HG03565 (cell line): ENCODE data around the gene CKLF.
A peak's percentile ranks its signal among the peaks of the same experiment; 100 is the strongest.
"Not testable (repeated sequence)": the region's sequence is repeated elsewhere in the genome, so short reads cannot be mapped to it uniquely, and the experiment has no call there.

Source experiments
- ATAC-seq: cut with Tn5 transposase; IDR thresholded peaks from one replicate; pipeline ENCODE4 v1.9.1; 2021; ENCODE audit warnings: mild to moderate bottlenecking, moderate library complexity; ENCODE audit not compliant: unreplicated experiment

Gene CKLF

GRCh38 chr16:66566051-66566901 is 13.9 kb downstream of the CKLF start, which contains the start of gene CMTM1:
Gene CMTM1, plus strand, starts transcription at chr16:66566439. Its CDS starts 75 bp downstream, at chr16:66566514.
- ATAC-seq, result no peak

DNA sequence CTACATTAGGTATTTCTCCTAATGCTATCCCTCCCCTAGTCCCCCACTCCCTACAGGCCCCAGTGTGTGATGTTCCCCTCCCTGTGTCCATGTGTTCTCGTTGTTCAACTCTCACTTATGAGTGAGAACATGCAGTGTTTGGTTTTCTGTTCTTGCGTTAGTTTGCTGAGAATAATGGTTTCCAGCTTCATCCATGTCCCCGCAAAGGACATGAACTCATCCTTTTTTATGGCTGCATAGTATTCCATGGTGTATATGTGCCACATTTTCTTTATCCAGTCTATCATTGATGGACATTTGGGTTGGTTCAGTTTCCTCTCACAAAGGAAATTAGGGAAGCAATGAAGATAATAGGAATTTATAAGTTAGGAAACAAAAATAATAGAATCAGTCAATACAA is 14.9 kb downstream of the CKLF start:
- ATAC-seq, result not testable (repeated sequence)

DNA sequence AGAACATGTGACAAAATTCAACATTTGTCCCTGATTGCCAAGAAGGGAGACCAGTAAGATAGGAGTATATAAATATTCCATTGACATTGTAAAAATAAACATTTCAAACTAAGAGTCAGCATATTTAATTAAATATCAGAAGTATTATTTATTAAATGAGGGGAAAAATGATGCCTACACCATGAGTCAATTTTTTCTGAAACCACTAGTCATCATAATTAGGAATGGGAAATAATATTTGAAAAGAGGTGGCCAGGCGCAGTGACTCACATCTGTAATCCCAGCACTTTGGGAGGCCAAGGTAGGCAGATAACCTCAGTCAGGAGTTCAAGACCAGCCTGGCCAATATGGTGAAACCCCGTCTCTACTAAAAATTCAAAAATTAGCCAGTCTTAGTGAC is 16.0 kb downstream of the CKLF start:
- ATAC-seq, result no peak

GRCh38 chr16:66569131-66569530 is 16.8 kb downstream of the CKLF start:
- no peak for ATAC-seq

- ATAC-seq, result no peak
Observed at GRCh38 chr16:66569827-66570405, 17.5 kb downstream of the CKLF start.

- ATAC-seq, result no peak
Observed at GRCh38 chr16:66572356-66572755, 20.0 kb downstream of the CKLF start.

GRCh38 chr16:66574081-66574480 is 21.7 kb downstream of the CKLF start:
- no peak for ATAC-seq

DNA sequence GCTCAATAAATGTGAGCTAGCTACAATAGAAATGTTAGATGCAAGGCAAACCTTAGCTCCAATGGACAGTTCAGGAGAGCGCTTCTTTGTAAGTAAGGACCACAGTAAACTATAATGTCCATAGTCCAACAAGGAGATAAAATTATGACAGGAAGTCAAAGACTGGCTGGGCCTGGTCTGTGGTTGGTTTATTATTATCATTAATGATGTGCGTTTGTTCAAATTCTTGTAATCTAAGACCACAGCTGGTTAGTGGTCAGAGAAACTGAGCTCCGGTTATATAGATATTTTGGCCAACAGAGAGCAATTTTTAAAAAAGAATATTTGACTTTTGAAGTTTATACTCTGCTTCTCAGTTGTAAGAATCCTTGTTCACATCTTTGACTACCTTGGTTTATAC is 22.2 kb downstream of the CKLF start:
- no peak for ATAC-seq

GRCh38 chr16:66575060-66575459 is 22.7 kb downstream of the CKLF start:
- ATAC-seq, result no peak

GRCh38 chr16:66576296-66576695 is 23.9 kb downstream of the CKLF start:
- ATAC-seq, result no peak

GRCh38 chr16:66578651-66579531 is 26.5 kb downstream of the CKLF start, which contains the start of gene CMTM2:
Gene CMTM2, plus strand, starts transcription at chr16:66579463. Its CDS starts 145 bp downstream, at chr16:66579608.
- no peak for ATAC-seq

DNA sequence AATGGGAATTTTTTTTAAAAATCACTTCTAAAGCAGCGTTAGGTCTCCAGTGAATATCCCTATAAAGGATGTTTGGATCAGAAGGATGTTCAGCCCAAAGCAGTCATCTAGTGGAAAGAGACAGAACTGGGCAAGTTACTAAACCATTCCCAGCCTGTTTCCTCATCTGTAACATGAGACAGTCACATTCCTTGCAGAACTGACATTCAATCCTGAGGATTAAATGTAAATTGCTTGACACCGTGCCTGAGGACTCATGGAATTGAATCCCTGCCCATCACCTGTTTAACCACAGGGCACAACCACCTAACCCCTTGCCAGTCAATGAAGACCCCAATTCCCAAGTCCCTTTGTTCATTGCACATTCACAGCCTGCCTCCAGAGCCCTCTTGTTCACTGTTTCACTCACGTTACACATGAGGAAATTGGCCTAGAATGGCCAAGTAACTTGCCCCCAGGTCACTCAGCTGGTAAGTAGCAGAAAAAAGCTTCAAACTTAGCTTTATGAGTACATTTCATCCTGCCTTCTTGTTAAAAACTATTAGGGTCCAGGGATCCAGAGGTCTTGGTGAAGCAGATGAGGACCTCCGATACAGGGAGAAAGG is 28.3 kb downstream of the CKLF start:
- no peak for ATAC-seq

DNA sequence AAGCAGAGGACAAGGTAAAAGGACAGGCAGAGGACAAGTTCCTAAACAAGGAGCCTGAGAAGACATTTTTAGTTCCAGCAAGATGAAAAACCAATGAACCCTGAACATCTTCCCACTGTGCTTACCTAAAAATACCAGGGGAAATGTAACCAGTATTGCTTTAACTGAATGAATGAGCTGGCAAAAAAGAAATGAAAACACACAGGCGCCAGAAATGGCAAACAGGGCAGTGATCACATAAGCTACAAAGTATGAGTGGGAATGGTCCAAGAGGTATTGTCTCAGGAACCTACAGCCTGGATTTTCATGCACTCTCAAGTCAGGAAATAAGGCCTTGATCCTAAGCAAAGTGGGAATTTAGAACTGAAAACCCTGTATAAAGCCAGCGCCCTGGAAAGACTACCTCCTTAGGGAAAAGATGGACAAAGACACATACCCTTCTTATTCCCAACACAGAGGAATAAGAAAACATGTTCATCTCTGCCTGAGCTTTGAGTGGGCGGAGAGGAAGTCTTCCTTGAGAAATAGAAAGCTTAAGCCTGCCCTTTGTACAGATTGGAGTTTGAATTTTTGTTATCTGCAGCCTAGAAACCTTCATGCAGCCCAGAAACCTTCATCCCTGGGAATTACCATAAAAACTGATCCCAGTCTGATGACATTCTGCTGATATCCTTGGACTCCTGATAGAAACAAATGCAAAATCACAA is 29.0 kb downstream of the CKLF start:
- ATAC-seq, result no peak

DNA sequence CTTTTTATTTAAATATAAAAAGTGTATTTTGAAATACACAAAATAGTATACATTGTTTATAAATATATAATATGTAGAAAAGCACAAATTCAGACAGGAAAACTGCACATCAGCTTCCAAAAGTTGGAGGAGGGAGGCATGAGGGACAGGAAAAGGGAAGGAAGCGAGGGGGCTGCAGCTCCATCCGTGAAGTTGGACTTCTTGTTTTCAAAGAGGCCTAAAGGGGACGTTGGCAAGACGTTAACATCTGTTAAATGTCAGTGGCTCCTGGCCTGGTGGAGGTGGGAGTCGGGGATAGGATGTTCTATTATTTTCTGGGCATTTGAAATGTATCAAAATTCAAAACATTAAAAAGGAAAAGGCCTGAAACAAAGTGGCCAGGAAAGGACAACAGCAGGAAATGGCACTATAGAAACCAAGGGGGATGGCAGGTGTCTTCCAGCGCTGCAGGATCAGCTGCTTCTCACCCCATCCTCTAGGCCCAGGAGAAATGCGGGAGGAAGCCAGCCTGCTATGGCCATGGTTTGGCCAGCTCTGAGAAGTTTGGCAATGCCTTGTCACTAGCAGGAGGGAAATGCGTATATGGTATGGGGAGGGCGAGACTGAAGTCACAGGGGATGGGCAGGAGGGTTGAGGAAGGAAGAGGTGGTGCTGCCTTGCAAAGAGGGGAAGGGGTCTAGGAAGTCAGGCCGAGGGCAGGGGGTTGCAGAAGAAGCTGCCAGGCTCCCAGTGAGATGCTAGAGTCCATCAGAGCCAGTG is 33.3 kb downstream of the CKLF start:
- ATAC-seq, result no peak

- no peak for ATAC-seq
Observed at GRCh38 chr16:66587881-66588600, 35.7 kb downstream of the CKLF start.

- ATAC-seq, result peak; percentile 84
Observed at GRCh38 chr16:66588981-66589713, 36.8 kb downstream of the CKLF start.

- ATAC-seq, result no peak
Observed at GRCh38 chr16:66590322-66590721, 37.9 kb downstream of the CKLF start.

GRCh38 chr16:66591018-66591417 is 38.6 kb downstream of the CKLF start:
- ATAC-seq, result no peak
